ENCODE data around the gene VMO1. TPM values are rescaled to one million over a fixed set of nuclear protein-coding genes. Genes with fewer than 3 reads are reported as not detected.

Gene VMO1
- total and polyA plus RNA-seq, 9 of the 15 experiments (the other 6 are each of a cell fraction or from before 2014, with no cell fraction given), result 0.31 TPM; not detected in 8

- TF ChIP-seq GABPA (tag; conservative IDR thresholded peaks at IDR 0.05; ENCODE audit: low read depth), result peak; percentile 27; the same call in 1 of the 2 replicates
- no peak for TF ChIP-seq DACH1 (IDR thresholded peaks at IDR 0.05; ENCODE audit: partially characterized antibody)
- TF ChIP-seq NR2C2 (CRISPR knock-in tag; IDR thresholded peaks at IDR 0.05), result no peak
- peak; percentile 77 for TF ChIP-seq NR2C2 (tag; IDR thresholded peaks at IDR 0.05)
- no peak for TF ChIP-seq CHCHD3 (CRISPR knock-in tag; IDR thresholded peaks at IDR 0.05)
- TF ChIP-seq PHB (CRISPR knock-in tag; IDR thresholded peaks at IDR 0.05), result no peak
- TF ChIP-seq HDAC6 (IDR thresholded peaks at IDR 0.05; ENCODE audit: low read depth, low read length), result no peak
- no peak for TF ChIP-seq CXXC5 (CRISPR knock-in tag; IDR thresholded peaks at IDR 0.05)
- no peak for TF ChIP-seq RBBP5 (IDR thresholded peaks at IDR 0.05; ENCODE audit: borderline replicate concordance, insufficient read depth, low read length, poor library complexity, severe bottlenecking)
- TF ChIP-seq MYNN (IDR thresholded peaks at IDR 0.05), result no peak
- no peak for TF ChIP-seq MYNN (CRISPR knock-in tag; IDR thresholded peaks at IDR 0.05)
- TF ChIP-seq KLF10 (CRISPR knock-in tag; IDR thresholded peaks at IDR 0.05), result no peak
- TF ChIP-seq, protein P1, sequence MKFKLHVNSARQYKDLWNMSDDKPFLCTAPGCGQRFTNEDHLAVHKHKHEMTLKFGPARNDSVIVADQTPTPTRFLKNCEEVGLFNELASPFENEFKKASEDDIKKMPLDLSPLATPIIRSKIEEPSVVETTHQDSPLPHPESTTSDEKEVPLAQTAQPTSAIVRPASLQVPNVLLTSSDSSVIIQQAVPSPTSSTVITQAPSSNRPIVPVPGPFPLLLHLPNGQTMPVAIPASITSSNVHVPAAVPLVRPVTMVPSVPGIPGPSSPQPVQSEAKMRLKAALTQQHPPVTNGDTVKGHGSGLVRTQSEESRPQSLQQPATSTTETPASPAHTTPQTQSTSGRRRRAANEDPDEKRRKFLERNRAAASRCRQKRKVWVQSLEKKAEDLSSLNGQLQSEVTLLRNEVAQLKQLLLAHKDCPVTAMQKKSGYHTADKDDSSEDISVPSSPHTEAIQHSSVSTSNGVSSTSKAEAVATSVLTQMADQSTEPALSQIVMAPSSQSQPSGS (CRISPR knock-in tag; IDR thresholded peaks at IDR 0.05), result no peak
- TF ChIP-seq CBFA2T3 (IDR thresholded peaks at IDR 0.05), result peak; percentile 18; the same call in 1 of the 2 replicates
- TF ChIP-seq BCL6 (CRISPR knock-in tag; IDR thresholded peaks at IDR 0.05), result no peak
- no peak for TF ChIP-seq MXI1 (IDR thresholded peaks at IDR 0.05; ENCODE audit: low read depth, low read length)
- no peak for TF ChIP-seq MBD2 (IDR thresholded peaks at IDR 0.05; ENCODE audit: borderline replicate concordance, low read depth)
- TF ChIP-seq, protein P2, sequence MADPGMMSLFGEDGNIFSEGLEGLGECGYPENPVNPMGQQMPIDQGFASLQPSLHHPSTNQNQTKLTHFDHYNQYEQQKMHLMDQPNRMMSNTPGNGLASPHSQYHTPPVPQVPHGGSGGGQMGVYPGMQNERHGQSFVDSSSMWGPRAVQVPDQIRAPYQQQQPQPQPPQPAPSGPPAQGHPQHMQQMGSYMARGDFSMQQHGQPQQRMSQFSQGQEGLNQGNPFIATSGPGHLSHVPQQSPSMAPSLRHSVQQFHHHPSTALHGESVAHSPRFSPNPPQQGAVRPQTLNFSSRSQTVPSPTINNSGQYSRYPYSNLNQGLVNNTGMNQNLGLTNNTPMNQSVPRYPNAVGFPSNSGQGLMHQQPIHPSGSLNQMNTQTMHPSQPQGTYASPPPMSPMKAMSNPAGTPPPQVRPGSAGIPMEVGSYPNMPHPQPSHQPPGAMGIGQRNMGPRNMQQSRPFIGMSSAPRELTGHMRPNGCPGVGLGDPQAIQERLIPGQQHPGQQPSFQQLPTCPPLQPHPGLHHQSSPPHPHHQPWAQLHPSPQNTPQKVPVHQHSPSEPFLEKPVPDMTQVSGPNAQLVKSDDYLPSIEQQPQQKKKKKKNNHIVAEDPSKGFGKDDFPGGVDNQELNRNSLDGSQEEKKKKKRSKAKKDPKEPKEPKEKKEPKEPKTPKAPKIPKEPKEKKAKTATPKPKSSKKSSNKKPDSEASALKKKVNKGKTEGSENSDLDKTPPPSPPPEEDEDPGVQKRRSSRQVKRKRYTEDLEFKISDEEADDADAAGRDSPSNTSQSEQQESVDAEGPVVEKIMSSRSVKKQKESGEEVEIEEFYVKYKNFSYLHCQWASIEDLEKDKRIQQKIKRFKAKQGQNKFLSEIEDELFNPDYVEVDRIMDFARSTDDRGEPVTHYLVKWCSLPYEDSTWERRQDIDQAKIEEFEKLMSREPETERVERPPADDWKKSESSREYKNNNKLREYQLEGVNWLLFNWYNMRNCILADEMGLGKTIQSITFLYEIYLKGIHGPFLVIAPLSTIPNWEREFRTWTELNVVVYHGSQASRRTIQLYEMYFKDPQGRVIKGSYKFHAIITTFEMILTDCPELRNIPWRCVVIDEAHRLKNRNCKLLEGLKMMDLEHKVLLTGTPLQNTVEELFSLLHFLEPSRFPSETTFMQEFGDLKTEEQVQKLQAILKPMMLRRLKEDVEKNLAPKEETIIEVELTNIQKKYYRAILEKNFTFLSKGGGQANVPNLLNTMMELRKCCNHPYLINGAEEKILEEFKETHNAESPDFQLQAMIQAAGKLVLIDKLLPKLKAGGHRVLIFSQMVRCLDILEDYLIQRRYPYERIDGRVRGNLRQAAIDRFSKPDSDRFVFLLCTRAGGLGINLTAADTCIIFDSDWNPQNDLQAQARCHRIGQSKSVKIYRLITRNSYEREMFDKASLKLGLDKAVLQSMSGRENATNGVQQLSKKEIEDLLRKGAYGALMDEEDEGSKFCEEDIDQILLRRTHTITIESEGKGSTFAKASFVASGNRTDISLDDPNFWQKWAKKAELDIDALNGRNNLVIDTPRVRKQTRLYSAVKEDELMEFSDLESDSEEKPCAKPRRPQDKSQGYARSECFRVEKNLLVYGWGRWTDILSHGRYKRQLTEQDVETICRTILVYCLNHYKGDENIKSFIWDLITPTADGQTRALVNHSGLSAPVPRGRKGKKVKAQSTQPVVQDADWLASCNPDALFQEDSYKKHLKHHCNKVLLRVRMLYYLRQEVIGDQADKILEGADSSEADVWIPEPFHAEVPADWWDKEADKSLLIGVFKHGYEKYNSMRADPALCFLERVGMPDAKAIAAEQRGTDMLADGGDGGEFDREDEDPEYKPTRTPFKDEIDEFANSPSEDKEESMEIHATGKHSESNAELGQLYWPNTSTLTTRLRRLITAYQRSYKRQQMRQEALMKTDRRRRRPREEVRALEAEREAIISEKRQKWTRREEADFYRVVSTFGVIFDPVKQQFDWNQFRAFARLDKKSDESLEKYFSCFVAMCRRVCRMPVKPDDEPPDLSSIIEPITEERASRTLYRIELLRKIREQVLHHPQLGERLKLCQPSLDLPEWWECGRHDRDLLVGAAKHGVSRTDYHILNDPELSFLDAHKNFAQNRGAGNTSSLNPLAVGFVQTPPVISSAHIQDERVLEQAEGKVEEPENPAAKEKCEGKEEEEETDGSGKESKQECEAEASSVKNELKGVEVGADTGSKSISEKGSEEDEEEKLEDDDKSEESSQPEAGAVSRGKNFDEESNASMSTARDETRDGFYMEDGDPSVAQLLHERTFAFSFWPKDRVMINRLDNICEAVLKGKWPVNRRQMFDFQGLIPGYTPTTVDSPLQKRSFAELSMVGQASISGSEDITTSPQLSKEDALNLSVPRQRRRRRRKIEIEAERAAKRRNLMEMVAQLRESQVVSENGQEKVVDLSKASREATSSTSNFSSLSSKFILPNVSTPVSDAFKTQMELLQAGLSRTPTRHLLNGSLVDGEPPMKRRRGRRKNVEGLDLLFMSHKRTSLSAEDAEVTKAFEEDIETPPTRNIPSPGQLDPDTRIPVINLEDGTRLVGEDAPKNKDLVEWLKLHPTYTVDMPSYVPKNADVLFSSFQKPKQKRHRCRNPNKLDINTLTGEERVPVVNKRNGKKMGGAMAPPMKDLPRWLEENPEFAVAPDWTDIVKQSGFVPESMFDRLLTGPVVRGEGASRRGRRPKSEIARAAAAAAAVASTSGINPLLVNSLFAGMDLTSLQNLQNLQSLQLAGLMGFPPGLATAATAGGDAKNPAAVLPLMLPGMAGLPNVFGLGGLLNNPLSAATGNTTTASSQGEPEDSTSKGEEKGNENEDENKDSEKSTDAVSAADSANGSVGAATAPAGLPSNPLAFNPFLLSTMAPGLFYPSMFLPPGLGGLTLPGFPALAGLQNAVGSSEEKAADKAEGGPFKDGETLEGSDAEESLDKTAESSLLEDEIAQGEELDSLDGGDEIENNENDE (IDR thresholded peaks at IDR 0.05; ENCODE audit: low read depth, low read length), result no peak
Measured at GRCh38 chr17:4735876-4736651, 50.1 kb downstream of the VMO1 start (continued).
